ENCODE data around the gene COA7.
"Not testable (repeated sequence)": the region's sequence is repeated elsewhere in the genome, so short reads cannot be mapped to it uniquely, and the experiment has no call there.

COA7 gene

GRCh38 chr1:52702886-52703787 lies 5.0 kb upstream of the COA7 start:
- peak; percentile 89 for DNase-seq

- no peak for DNase-seq
Observed at GRCh38 chr1:52695627-52696026, 2.5 kb downstream of the COA7 start.

GRCh38 chr1:52693843-52694242 lies 4.3 kb downstream of the COA7 start:
- no peak for DNase-seq

- DNase-seq = not testable (repeated sequence)
Observed at GRCh38 chr1:52693351-52693750, 4.8 kb downstream of the COA7 start.

- no peak for DNase-seq
Observed at GRCh38 chr1:52692697-52693096, 5.5 kb downstream of the COA7 start.

- DNase-seq = no peak
Observed at GRCh38 chr1:52691821-52692220, 6.3 kb downstream of the COA7 start.

GRCh38 chr1:52686830-52687229 lies 11.3 kb downstream of the COA7 start:
- no peak for DNase-seq

GRCh38 chr1:52686261-52686751 lies 11.8 kb downstream of the COA7 start:
- DNase-seq = not testable (repeated sequence)

- DNase-seq = no peak
Observed at GRCh38 chr1:52684545-52684944, 13.6 kb downstream of the COA7 start.

- DNase-seq = no peak
Observed at GRCh38 chr1:52683367-52683940, 14.7 kb downstream of the COA7 start.

- DNase-seq = no peak
Observed at GRCh38 chr1:52681136-52681535, 17.0 kb downstream of the COA7 start.

GRCh38 chr1:52680353-52680752 lies 17.8 kb downstream of the COA7 start:
- no peak for DNase-seq

GRCh38 chr1:52679498-52679897 lies 18.6 kb downstream of the COA7 start:
- DNase-seq = no peak

- DNase-seq = no peak
Observed at GRCh38 chr1:52679048-52679447, 19.1 kb downstream of the COA7 start.

GRCh38 chr1:52677076-52677806 lies 20.9 kb downstream of the COA7 start:
- DNase-seq = no peak

- DNase-seq = no peak
Observed at GRCh38 chr1:52676249-52676903, 21.8 kb downstream of the COA7 start.

- no peak for DNase-seq
Observed at GRCh38 chr1:52674497-52675384, 23.4 kb downstream of the COA7 start.

GRCh38 chr1:52673513-52673912 lies 24.6 kb downstream of the COA7 start:
- DNase-seq = no peak

GRCh38 chr1:52672946-52673345 lies 25.2 kb downstream of the COA7 start:
- no peak for DNase-seq

- DNase-seq = no peak
Observed at GRCh38 chr1:52670604-52671003, 27.5 kb downstream of the COA7 start.

- DNase-seq = no peak
Observed at GRCh38 chr1:52669696-52670095, 28.5 kb downstream of the COA7 start.

- no peak for DNase-seq
Observed at GRCh38 chr1:52668711-52669110, 29.4 kb downstream of the COA7 start.

Data from DMS79 (cell line).